ENCODE results near the gene SLC44A5. TPM values are rescaled to one million over a fixed set of nuclear protein-coding genes. Genes with fewer than 3 reads are reported as not detected.

Gene SLC44A5
- total and polyA plus RNA-seq, 9 donors = 0.12 to 1.4 (median 0.20) TPM

DNA sequence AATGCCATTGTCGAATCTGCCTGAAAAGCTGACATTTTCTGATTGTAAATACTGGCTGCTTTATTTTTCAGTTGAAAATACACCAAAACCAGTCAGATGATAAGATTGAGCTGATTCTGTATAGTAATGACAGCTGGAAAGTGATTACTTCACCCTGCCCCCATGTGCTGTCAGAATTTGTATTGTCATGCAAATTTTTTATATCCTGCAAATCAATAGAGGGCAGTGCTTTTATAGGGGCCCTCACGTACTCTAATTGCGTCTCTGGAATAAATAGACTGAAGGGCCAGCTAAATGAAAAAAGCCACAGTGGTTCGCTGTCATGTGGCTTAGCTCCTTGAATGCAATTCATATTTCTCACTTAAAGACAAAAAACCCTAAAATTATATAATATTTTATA is 268.1 kb downstream of the SLC44A5 start:
- Histone ChIP-seq H3K27me3 (ENCODE audit: control insufficient read depth, insufficient read depth, low read length) (no peaks in the 10 kb centered on the region), H3K9me3 (replicated peaks; ENCODE audit: control insufficient read depth, low read depth, low read length) (no peaks in the 10 kb centered on the region)
- WGBS (ENCODE audit: insufficient coverage) = no CpG with 5 or more reads among the region's 4 CpGs

DNA sequence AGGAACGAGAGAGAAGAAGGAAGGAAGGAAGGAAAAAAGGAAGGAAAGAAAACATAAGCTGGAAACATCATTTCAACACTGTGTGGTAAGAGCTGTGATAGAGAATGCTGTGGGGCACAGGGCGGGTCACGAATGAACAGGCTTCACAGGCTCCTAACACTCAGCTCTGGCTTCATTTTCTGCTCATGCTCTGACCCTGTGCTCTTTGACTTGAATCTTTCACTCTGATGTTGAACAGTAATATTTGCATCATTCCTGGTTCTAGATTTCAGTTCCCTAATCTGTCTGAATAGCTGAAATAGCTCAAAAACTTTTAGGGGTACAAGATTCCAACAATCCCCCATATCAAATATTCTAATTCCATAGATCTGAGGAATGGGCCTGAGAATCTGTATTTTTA is 269.4 kb downstream of the SLC44A5 start:
- Histone ChIP-seq H3K27me3 (ENCODE audit: control insufficient read depth, insufficient read depth, low read length) (no peaks in the 10 kb centered on the region), H3K9me3 (replicated peaks; ENCODE audit: control insufficient read depth, low read depth, low read length) (no peaks in the 10 kb centered on the region), H3K36me3 (ENCODE audit: control insufficient read depth, insufficient read depth, low read length) (no peaks in the 10 kb centered on the region), H3K4me1 (ENCODE audit: control insufficient read depth, insufficient read depth, low read length) (no peaks in the 10 kb centered on the region), H3K4me3 (ENCODE audit: low read length) (no peak overlapping the region), H3K27ac (ENCODE audit: low read length) (no peak overlapping the region)
- DNase-seq = no peak
- WGBS (ENCODE audit: insufficient coverage) = 69% methylated on average over 1 of the region's 3 CpGs

More for the DNA sequence above, 268.1 kb downstream of the SLC44A5 start:
- no peak overlapping the region for H3K4me3 ChIP-seq (ENCODE audit: low read length)
- no peak for DNase-seq
- H3K27ac ChIP-seq (ENCODE audit: low read length) = no peak overlapping the region
- H3K36me3 ChIP-seq (ENCODE audit: control insufficient read depth, insufficient read depth, low read length) = no peaks in the 10 kb centered on the region
- H3K4me1 ChIP-seq (ENCODE audit: control insufficient read depth, insufficient read depth, low read length) = no peaks in the 10 kb centered on the region

DNA sequence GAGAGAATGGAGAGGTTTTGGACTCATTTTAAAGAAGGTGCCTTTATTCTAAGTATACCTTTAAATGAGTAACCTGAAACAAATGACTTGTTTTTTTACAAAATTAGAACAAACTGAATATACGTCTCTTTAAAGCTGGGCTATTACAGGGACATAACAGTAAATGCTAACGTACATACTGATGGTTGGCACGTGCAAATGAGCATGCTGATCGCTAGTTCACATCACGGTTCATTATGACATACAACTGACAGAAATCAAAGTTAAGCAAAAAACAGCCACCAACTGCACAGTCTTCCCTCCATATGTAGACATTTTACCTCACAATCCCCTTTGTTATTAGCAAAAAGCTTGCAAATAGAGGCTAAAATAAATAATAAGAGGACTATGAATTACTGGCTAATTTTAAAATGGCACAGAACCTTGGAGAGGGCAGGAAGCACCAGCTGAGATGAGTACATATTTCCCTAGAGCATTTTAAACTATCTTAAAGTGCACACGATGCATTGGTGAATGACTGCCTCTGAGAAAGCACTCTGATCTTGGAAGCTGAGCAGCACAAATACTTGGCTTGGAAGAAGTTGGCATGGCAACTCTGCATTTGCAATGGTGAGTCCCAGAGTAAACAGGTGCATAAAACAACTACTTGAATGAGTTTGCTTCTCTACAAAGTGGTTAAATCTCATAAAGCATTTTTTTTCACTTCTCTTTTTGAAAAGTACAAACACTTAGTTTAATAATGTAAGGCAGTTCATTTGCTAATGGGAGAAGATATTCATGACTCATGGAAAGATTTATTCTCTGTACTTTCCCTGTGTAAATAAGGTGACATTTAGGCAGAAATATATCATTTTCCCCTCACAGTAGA is 272.1 kb downstream of the SLC44A5 start:
- WGBS (ENCODE audit: insufficient coverage) = 20% methylated on average over 1 of the region's 6 CpGs
- no peak for DNase-seq

DNA sequence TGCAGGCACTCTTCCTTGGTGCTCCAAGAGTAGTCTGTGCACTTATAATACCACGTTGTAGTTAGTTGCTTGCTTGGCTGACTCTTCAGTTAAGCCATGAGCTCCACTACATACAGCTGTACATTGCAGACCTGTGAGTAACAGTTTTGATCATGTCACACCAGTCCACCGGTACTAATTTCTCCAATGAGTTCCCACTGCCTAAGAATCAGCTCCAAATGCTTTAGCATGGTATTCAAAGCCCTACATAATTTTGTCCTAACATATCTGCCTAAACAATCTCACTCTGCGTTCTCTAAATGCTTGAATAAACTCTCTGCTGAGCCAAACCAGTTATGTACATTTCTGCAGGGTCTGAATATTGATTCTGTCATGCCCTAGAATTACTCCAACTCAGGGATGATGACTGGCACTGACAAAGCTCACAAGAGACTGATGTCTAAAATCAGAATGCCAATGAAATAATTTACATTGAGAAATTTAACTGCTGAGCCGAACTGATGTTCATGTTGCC is 276.0 kb downstream of the SLC44A5 start:
- H3K4me3 ChIP-seq (ENCODE audit: low read length) = no peak overlapping the region
- H3K27ac ChIP-seq (ENCODE audit: low read length) = no peak overlapping the region
- WGBS (ENCODE audit: insufficient coverage) = 64% methylated on average over 3 of the region's 4 CpGs
- no peaks in the 10 kb centered on the region for H3K9me3 ChIP-seq (replicated peaks; ENCODE audit: control insufficient read depth, low read depth, low read length)
- no peaks in the 10 kb centered on the region for H3K27me3 ChIP-seq (ENCODE audit: control insufficient read depth, insufficient read depth, low read length)
- H3K36me3 ChIP-seq (ENCODE audit: control insufficient read depth, insufficient read depth, low read length) = no peaks in the 10 kb centered on the region
- no peaks in the 10 kb centered on the region for H3K4me1 ChIP-seq (ENCODE audit: control insufficient read depth, insufficient read depth, low read length)
- no peak for DNase-seq

More for the DNA sequence above, 272.1 kb downstream of the SLC44A5 start:
- Histone ChIP-seq H3K4me3 (ENCODE audit: low read length) (no peak overlapping the region), H3K36me3 (ENCODE audit: control insufficient read depth, insufficient read depth, low read length) (no peaks in the 10 kb centered on the region), H3K27me3 (ENCODE audit: control insufficient read depth, insufficient read depth, low read length) (no peaks in the 10 kb centered on the region), H3K27ac (ENCODE audit: low read length) (no peak overlapping the region), H3K9me3 (replicated peaks; ENCODE audit: control insufficient read depth, low read depth, low read length) (no peaks in the 10 kb centered on the region), H3K4me1 (ENCODE audit: control insufficient read depth, insufficient read depth, low read length) (no peaks in the 10 kb centered on the region)

DNA sequence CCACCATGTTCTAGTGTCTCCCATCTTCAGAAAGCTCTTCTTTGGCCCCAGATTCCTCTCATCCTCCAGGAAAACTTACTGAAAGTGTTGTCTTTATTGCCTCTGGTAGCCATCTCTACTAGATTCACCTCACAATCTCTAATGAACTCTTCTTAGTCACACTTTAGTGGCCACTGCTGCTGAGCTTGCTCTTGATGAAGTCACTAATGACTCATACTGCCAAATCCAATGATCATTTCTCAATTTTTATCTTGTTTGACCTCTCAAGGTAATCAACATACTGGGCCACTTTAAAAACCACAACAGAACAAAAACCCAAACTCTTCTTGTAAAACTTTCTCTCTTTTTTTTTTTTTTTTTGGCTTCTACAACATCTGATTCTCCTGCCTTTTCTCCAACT is 280.3 kb downstream of the SLC44A5 start:
- Histone ChIP-seq H3K4me1 (ENCODE audit: control insufficient read depth, insufficient read depth, low read length) (peaks cover 2% of the 10 kb centered on the region), H3K36me3 (ENCODE audit: control insufficient read depth, insufficient read depth, low read length) (no peaks in the 10 kb centered on the region), H3K9me3 (replicated peaks; ENCODE audit: control insufficient read depth, low read depth, low read length) (no peaks in the 10 kb centered on the region), H3K27me3 (ENCODE audit: control insufficient read depth, insufficient read depth, low read length) (no peaks in the 10 kb centered on the region), H3K27ac (ENCODE audit: low read length) (no peak overlapping the region), H3K4me3 (ENCODE audit: low read length) (no peak overlapping the region)
- DNase-seq = no peak

DNA sequence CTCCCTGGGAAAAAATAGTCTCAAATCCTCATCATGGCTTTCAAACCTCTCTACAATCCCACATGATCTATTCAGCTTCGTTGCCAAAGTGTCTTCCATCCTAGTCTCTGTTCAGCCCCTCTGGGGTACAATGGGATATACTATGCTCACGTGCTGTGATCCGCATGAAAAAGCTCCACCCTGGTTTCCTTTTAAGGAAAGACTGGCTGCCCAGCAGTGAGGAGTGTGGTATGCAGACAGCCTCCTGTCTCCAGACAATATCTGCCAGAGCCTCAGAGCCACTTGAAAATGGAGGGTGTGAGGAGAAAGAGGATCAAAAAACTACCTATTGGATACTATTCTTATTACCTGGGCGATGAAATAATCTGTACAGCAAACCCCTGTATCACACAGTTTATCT is 282.2 kb downstream of the SLC44A5 start:
- no peak for DNase-seq
- no peaks in the 10 kb centered on the region for H3K9me3 ChIP-seq (replicated peaks; ENCODE audit: control insufficient read depth, low read depth, low read length)
- peak overlapping the region; percentile 6 for H3K27ac ChIP-seq (ENCODE audit: low read length)
- no peaks in the 10 kb centered on the region for H3K27me3 ChIP-seq (ENCODE audit: control insufficient read depth, insufficient read depth, low read length)
- no peak overlapping the region for H3K4me3 ChIP-seq (ENCODE audit: low read length)
- WGBS (ENCODE audit: insufficient coverage) = 60% methylated on average over 1 of the region's 4 CpGs
- H3K4me1 ChIP-seq (ENCODE audit: control insufficient read depth, insufficient read depth, low read length) = peaks cover 2% of the 10 kb centered on the region
- no peaks in the 10 kb centered on the region for H3K36me3 ChIP-seq (ENCODE audit: control insufficient read depth, insufficient read depth, low read length)

DNA sequence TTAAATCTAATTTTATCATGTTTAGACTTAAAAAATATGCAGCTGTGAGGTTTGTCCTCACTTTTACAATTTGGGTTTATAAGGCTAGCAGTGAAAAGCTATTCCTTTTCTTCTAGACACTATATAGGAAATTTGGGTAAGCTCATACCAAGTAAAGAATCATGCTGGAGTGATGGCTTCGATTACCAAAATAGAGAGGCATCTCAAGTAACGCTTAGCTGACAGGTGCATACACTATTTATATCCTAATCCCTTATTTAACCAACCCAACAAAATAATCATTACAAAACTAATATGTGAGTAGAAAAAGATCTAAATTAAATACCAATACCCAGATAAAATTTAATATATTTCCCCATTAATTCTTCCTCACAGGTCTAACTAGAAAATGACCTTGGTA is 283.5 kb downstream of the SLC44A5 start:
- peak; percentile 18 for DNase-seq
- peaks cover 2% of the 10 kb centered on the region for H3K4me1 ChIP-seq (ENCODE audit: control insufficient read depth, insufficient read depth, low read length)
- H3K4me3 ChIP-seq (ENCODE audit: low read length) = no peak overlapping the region
- H3K36me3 ChIP-seq (ENCODE audit: control insufficient read depth, insufficient read depth, low read length) = no peaks in the 10 kb centered on the region
- no peaks in the 10 kb centered on the region for H3K9me3 ChIP-seq (replicated peaks; ENCODE audit: control insufficient read depth, low read depth, low read length)
- H3K27ac ChIP-seq (ENCODE audit: low read length) = no peak overlapping the region
- no CpG with 5 or more reads among the region's 2 CpGs for WGBS (ENCODE audit: insufficient coverage)
- no peaks in the 10 kb centered on the region for H3K27me3 ChIP-seq (ENCODE audit: control insufficient read depth, insufficient read depth, low read length)

DNA sequence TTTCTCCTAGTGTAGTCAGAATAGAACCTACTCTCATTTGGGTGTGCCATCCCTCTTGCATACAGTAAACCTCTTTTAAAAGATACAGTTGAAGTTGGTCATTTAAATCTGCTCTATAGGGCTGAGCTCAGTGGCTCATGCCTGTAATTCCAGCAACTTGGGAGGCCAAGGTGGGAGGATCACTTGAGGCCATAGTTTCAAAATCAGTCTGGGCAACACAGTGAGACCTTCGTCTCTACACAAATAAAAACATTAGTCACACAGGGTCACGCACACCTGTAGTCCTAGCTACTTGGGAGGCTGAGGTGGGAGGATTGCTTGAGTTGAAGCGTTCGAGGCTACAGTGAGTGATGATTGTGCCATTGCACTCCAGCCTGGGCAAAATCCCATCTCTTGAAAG is 292.9 kb downstream of the SLC44A5 start:
- Histone ChIP-seq H3K27ac (ENCODE audit: low read length) (no peak overlapping the region), H3K4me3 (ENCODE audit: low read length) (no peak overlapping the region), H3K4me1 (ENCODE audit: control insufficient read depth, insufficient read depth, low read length) (no peaks in the 10 kb centered on the region), H3K36me3 (ENCODE audit: control insufficient read depth, insufficient read depth, low read length) (no peaks in the 10 kb centered on the region), H3K9me3 (replicated peaks; ENCODE audit: control insufficient read depth, low read depth, low read length) (no peaks in the 10 kb centered on the region), H3K27me3 (ENCODE audit: control insufficient read depth, insufficient read depth, low read length) (no peaks in the 10 kb centered on the region)
- WGBS (ENCODE audit: insufficient coverage) = 100% methylated on average over 2 of the region's 4 CpGs
- no peak for DNase-seq

DNA sequence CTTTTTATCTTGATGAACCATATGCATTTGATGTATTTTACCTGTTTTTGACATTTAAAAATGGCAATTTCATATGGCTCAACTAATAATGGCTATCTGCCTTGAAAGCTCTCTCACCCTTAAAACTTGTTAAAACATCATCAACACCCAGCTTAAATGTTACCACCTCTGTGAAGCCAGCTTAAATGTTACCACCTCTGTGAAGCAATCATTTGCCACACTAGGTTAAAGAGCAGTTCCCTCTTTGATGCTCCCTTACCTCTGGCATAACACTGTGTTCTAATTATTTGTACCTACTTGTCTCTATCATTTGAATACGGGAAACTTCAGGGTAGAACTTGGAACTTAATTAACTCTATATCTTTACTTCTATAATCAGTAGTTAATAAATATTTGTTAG is 294.7 kb downstream of the SLC44A5 start:
- H3K27ac ChIP-seq (ENCODE audit: low read length) = no peak overlapping the region
- no peaks in the 10 kb centered on the region for H3K36me3 ChIP-seq (ENCODE audit: control insufficient read depth, insufficient read depth, low read length)
- DNase-seq = no peak
- no peaks in the 10 kb centered on the region for H3K9me3 ChIP-seq (replicated peaks; ENCODE audit: control insufficient read depth, low read depth, low read length)
- no peaks in the 10 kb centered on the region for H3K4me1 ChIP-seq (ENCODE audit: control insufficient read depth, insufficient read depth, low read length)
- no CpG with 5 or more reads among the region's 1 CpG for WGBS (ENCODE audit: insufficient coverage)
- no peaks in the 10 kb centered on the region for H3K27me3 ChIP-seq (ENCODE audit: control insufficient read depth, insufficient read depth, low read length)
- H3K4me3 ChIP-seq (ENCODE audit: low read length) = no peak overlapping the region

DNA sequence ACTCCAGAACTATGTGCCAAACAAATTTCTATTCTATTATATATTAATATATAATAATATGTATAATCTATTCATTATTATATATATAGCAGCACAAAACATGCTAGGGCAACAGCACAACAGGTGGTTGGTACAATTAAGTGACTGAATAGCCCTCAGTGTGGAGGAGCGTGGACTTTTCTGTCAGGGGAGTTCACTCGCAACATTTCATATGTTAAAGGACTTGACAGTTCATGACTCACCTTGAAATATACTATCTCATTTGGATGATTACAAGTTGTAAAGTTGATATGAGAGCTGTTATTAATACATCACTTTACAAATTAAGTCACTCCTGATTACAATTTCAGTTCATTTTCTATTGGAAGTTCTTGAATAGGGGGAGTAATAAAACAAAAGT is 298.3 kb downstream of the SLC44A5 start:
- H3K4me3 ChIP-seq (ENCODE audit: low read length) = no peak overlapping the region
- no peaks in the 10 kb centered on the region for H3K4me1 ChIP-seq (ENCODE audit: control insufficient read depth, insufficient read depth, low read length)
- H3K27me3 ChIP-seq (ENCODE audit: control insufficient read depth, insufficient read depth, low read length) = no peaks in the 10 kb centered on the region
- no peaks in the 10 kb centered on the region for H3K9me3 ChIP-seq (replicated peaks; ENCODE audit: control insufficient read depth, low read depth, low read length)
- no peak for DNase-seq
- no CpG with 5 or more reads among the region's 2 CpGs for WGBS (ENCODE audit: insufficient coverage)
- H3K36me3 ChIP-seq (ENCODE audit: control insufficient read depth, insufficient read depth, low read length) = no peaks in the 10 kb centered on the region
- no peak overlapping the region for H3K27ac ChIP-seq (ENCODE audit: low read length)
